H9 (cell line): ENCODE results near the gene TRRAP. TPM values are rescaled to one million over a fixed set of nuclear protein-coding genes. Genes with fewer than 3 reads are reported as not detected.

Source experiments
- DNase-seq: peaks from one replicate; pipeline ENCODE4 v3.0.0-alpha.2; 2017
- H2AFZ ChIP-seq: one replicate; pipeline ENCODE4 v1.6.1; 2013; ENCODE audit warnings: mild to moderate bottlenecking, low read length, control low read depth, moderate library complexity
- H2AK5ac ChIP-seq: 2 replicates; pipeline ENCODE4 v1.6.1; 2013; ENCODE audit warnings: low read length, control low read depth, mixed read lengths; ENCODE audit not compliant: insufficient read length
- H2BK120ac ChIP-seq: one replicate; pipeline ENCODE4 v1.6.1; 2013; ENCODE audit warnings: low read depth, mild to moderate bottlenecking, low read length, control low read depth, inconsistent platforms; ENCODE audit not compliant: poor library complexity, severe bottlenecking
- H2BK12ac ChIP-seq: 2 replicates; pipeline ENCODE4 v1.6.1; 2013; ENCODE audit warnings: low read length, control low read depth, mixed read lengths, low read depth; ENCODE audit not compliant: insufficient read length
- H2BK15ac ChIP-seq: 2 replicates; pipeline ENCODE4 v1.6.1; 2013; ENCODE audit warnings: low read depth, low read length, control low read depth
- H2BK20ac ChIP-seq: one replicate; pipeline ENCODE4 v1.6.1; 2013; ENCODE audit warnings: low read depth, mild to moderate bottlenecking, low read length, control low read depth, inconsistent platforms; ENCODE audit not compliant: poor library complexity, severe bottlenecking
- H2BK5ac ChIP-seq: 2 replicates; pipeline ENCODE4 v1.6.1; 2013; ENCODE audit warnings: low read length, control low read depth, mixed read lengths; ENCODE audit not compliant: insufficient read length
- H3K14ac ChIP-seq: 2 replicates; pipeline ENCODE4 v1.6.1; 2013; ENCODE audit warnings: low read length, control low read depth; ENCODE audit not compliant: insufficient read depth
- H3K18ac ChIP-seq: 2 replicates; pipeline ENCODE4 v1.6.1; 2013; ENCODE audit warnings: low read depth, mild to moderate bottlenecking, mixed read lengths, low read length, control low read depth; ENCODE audit not compliant: insufficient read length
- H3K23ac ChIP-seq: 2 replicates; pipeline ENCODE4 v1.6.1; 2013; ENCODE audit warnings: low read length, control low read depth, mixed read lengths, low read depth; ENCODE audit not compliant: insufficient read length
- H3K23me2 ChIP-seq: 2 replicates; pipeline ENCODE4 v1.6.1; 2013; ENCODE audit warnings: low read depth, mild to moderate bottlenecking, mixed read lengths, low read length, control low read depth; ENCODE audit not compliant: insufficient read length, poor library complexity, severe bottlenecking
- H3K27ac ChIP-seq: 2 replicates; pipeline ENCODE4 v1.5.1; 2013; ENCODE audit warnings: low read length, control low read depth, mixed read lengths, low read depth; ENCODE audit not compliant: insufficient read length
- H3K27me3 ChIP-seq: 2 replicates; pipeline ENCODE4 v1.6.1; 2013; ENCODE audit warnings: low read length, control low read depth, inconsistent platforms; ENCODE audit not compliant: insufficient read depth
- H3K4ac ChIP-seq: 2 replicates; pipeline ENCODE4 v1.6.1; 2013; ENCODE audit warnings: low read depth, mild to moderate bottlenecking, control low read depth, inconsistent platforms, low read length, moderate library complexity
- H3K4me1 ChIP-seq: 2 replicates; pipeline ENCODE4 v1.6.1; 2013; ENCODE audit warnings: low read length, control low read depth, inconsistent platforms; ENCODE audit not compliant: insufficient read depth
- H3K4me2 ChIP-seq: 2 replicates; pipeline ENCODE4 v1.6.1; 2013; ENCODE audit warnings: low read length, control low read depth, mixed read lengths; ENCODE audit not compliant: insufficient read length, insufficient read depth
- H3K56ac ChIP-seq: 2 replicates; pipeline ENCODE4 v1.6.1; 2013; ENCODE audit warnings: low read depth, mild to moderate bottlenecking, mixed read lengths, low read length, control low read depth; ENCODE audit not compliant: insufficient read length
- H3K79me1 ChIP-seq: 2 replicates; pipeline ENCODE4 v1.6.1; 2013; ENCODE audit warnings: low read depth, mild to moderate bottlenecking, moderate library complexity, low read length, control low read depth, inconsistent platforms; ENCODE audit not compliant: insufficient read depth, poor library complexity, severe bottlenecking
- H3K79me2 ChIP-seq: 2 replicates; pipeline ENCODE4 v1.6.1; 2013; ENCODE audit warnings: low read length, control low read depth, inconsistent platforms; ENCODE audit not compliant: insufficient read depth
- H3K9ac ChIP-seq: 2 replicates; pipeline ENCODE4 v1.6.1; 2013; ENCODE audit warnings: low read length, control low read depth, mixed read lengths; ENCODE audit not compliant: insufficient read length; ENCODE audit errors: extremely low read depth
- H3K9me3 ChIP-seq: one replicate; pipeline ENCODE4 v1.6.1; 2013; ENCODE audit warnings: low read depth, low read length, inconsistent platforms; ENCODE audit not compliant: control insufficient read depth
- H3T11ph ChIP-seq: one replicate; pipeline ENCODE4 v1.6.1; 2013; ENCODE audit warnings: mild to moderate bottlenecking, low read length, control low read depth, inconsistent platforms
- H4K20me1 ChIP-seq: one replicate; pipeline ENCODE4 v1.6.1; 2013; ENCODE audit not compliant: control insufficient read depth, insufficient read length, insufficient read depth
- H4K5ac ChIP-seq: 2 replicates; pipeline ENCODE4 v1.6.1; 2013; ENCODE audit warnings: low read depth, mild to moderate bottlenecking, mixed read lengths, low read length, control low read depth; ENCODE audit not compliant: insufficient read length
- H4K8ac ChIP-seq: replicated peaks from 2 replicates; pipeline ENCODE4 v1.6.1; 2013; ENCODE audit warnings: low read length, control low read depth, mixed read lengths, low read depth; ENCODE audit not compliant: insufficient read length
- H4K91ac ChIP-seq: 2 replicates; pipeline ENCODE4 v1.6.1; 2013; ENCODE audit warnings: low read depth, mild to moderate bottlenecking, moderate library complexity, mixed read lengths, low read length, control low read depth; ENCODE audit not compliant: insufficient read length
- H3K27ac Mint-ChIP-seq, 3 experiments: 2 replicates in 2 of 3; 3 replicates in 1 of 3; pipeline ENCODE4 v1.8.0; 2020 to 2021; ENCODE audit warnings: mixed read lengths in 3 of 3, mild to moderate bottlenecking in 1 of 3, moderate library complexity in 1 of 3
- H3K27me3 Mint-ChIP-seq: 2 replicates; pipeline ENCODE4 v1.8.0; 2021; ENCODE audit warnings: low read depth, mild to moderate bottlenecking, moderate library complexity, mixed read lengths
- H3K36me3 Mint-ChIP-seq, 3 experiments: 2 replicates in 2 of 3; 3 replicates in 1 of 3; pipeline ENCODE4 v1.8.0; 2020 to 2021; ENCODE audit warnings: low read depth in 3 of 3, mixed read lengths in 3 of 3; ENCODE audit not compliant: insufficient read depth in 1 of 3
- H3K4me1 Mint-ChIP-seq, 2 experiments: 2 replicates each; pipeline ENCODE4 v1.8.0; 2020; ENCODE audit warnings: mixed read lengths in 2 of 2
- H3K4me3 Mint-ChIP-seq, 2 experiments: 2 replicates in 1 of 2; 3 replicates in 1 of 2; pipeline ENCODE4 v1.8.0; 2020 to 2021; ENCODE audit warnings: mild to moderate bottlenecking in 2 of 2, mixed read lengths in 2 of 2, moderate library complexity in 1 of 2
- H3K9me3 Mint-ChIP-seq, 2 experiments: 2 replicates in 1 of 2; 3 replicates in 1 of 2; pipeline ENCODE4 v1.8.0; 2020; ENCODE audit warnings: mild to moderate bottlenecking in 2 of 2, mixed read lengths in 2 of 2, moderate library complexity in 1 of 2
- CTCF ChIP-seq: fragments of 200-600 bp; sonication (generic); conservative IDR thresholded peaks from 3 replicates; pipeline ENCODE4 v1.8.0; 2021; ENCODE audit warnings: antibody characterized with exemption, mild to moderate bottlenecking
- WGBS: extraction: QIAGEN DNeasy Blood & Tissue Kit; methylation state at CpG from one replicate; pipeline ENCODE4 v1.1.7; 2013; ENCODE audit warnings: missing lambda C conversion rate, low lambda C conversion rate, mixed read lengths; ENCODE audit not compliant: insufficient read length; ENCODE audit errors: extremely low coverage; 5-methylcytosine and 5-hydroxymethylcytosine counted together
- total RNA-seq: library from RNA; stranded (reverse); gene quantifications from 2 replicates; pipeline ENCODE4 v1.2.1, GENCODE V29; 2021

The TRRAP gene
- total RNA-seq, 1 experiment from 2014 or later, result 58.6 TPM

- H3K4me2 ChIP-seq, result no peak overlapping the region
- Mint-ChIP-seq H3K27ac (no peak overlapping the region), H3K9me3 (no peaks in the 10 kb centered on the region), H3K4me3 (no peak overlapping the region), H3K36me3 (peaks cover 26 to 92% (median 80%) of the 10 kb centered on the region in 3 experiments; a peak in 6 of 7 replicates), H3K4me1 (no peaks in the 10 kb centered on the region), H3K27me3 (no peaks in the 10 kb centered on the region)
- no CpG with 5 or more reads among the region's 2 CpGs for WGBS
- no peak overlapping the region for H2AK5ac ChIP-seq
- H2BK20ac ChIP-seq, result no peak overlapping the region
- H3K14ac ChIP-seq, result no peak overlapping the region
- H3K9me3 ChIP-seq, result no peaks in the 10 kb centered on the region
- no peak overlapping the region for H3T11ph ChIP-seq
- H2BK5ac ChIP-seq, result no peak overlapping the region
- no peak overlapping the region for H2BK120ac ChIP-seq
- H4K91ac ChIP-seq, result no peak overlapping the region
- no peaks in the 10 kb centered on the region for H3K4me1 ChIP-seq
- no peak overlapping the region for H3K9ac ChIP-seq
- H3K4ac ChIP-seq, result no peak overlapping the region
- DNase-seq, result no peak
- no peak overlapping the region for H3K23ac ChIP-seq
- no peak overlapping the region for H2BK12ac ChIP-seq
- H4K5ac ChIP-seq, result no peak overlapping the region
- H4K8ac ChIP-seq, result no peak overlapping the region
- TF ChIP-seq CTCF, result no peak
- no peak overlapping the region for H3K56ac ChIP-seq
- no peak overlapping the region for H2AFZ ChIP-seq
- H3K27me3 ChIP-seq, result no peaks in the 10 kb centered on the region
- H2BK15ac ChIP-seq, result no peak overlapping the region
- no peaks in the 10 kb centered on the region for H3K23me2 ChIP-seq
- H3K79me2 ChIP-seq, result no peaks in the 10 kb centered on the region
- no peak overlapping the region for H3K18ac ChIP-seq
- no peaks in the 10 kb centered on the region for H4K20me1 ChIP-seq
- no peak overlapping the region for H3K27ac ChIP-seq
- H3K79me1 ChIP-seq, result no peaks in the 10 kb centered on the region
Measured at GRCh38 chr7:98935811-98936210, 57.5 kb downstream of the TRRAP start.
